SKM-1 treated with dmso at 0.1 percent for 144 hours (cell line): Measurements from ENCODE around the gene ZNF311.

Source experiments
- DNase-seq: peaks from one replicate; lab custom pipeline; 2025; ENCODE audit not compliant: unreplicated experiment; lab: John Stamatoyannopoulos, UW

The ZNF311 gene

GRCh38 chr6:29005183-29005885 is at the start of gene ZNF311:
ZNF311 (minus strand) TSS chr6:29005315; CDS start chr6:29003954, 1,361 bp downstream.
- peak; percentile 83 for DNase-seq

- no peak for DNase-seq
Observed at GRCh38 chr6:29051680-29052079, 46.6 kb upstream of the ZNF311 start.

DNA sequence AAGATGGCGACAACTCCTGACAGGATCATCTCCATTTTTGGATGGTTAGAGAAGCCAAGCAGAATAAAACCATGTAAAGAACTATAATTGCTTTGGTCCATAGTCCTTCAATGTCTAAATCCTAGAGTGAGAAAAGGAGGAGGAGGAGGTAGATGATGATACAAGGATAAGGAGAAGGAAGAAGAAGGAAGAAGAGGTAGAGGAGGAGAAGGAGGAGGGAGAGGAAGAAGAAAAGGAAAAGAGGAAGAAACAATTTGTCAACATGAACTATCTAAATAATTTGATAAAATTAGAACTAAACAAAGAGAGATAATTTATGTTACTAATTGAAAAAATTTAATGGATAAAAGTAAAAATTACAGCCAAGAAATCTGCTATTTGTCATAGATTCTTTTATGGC is 40.0 kb upstream of the ZNF311 start, which contains the start of gene OR2W1:
OR2W1 (minus strand) TSS at position 101 of the 400 bp plus-strand sequence; CDS start at position 101, 0 bp downstream.
- DNase-seq: no peak

DNA sequence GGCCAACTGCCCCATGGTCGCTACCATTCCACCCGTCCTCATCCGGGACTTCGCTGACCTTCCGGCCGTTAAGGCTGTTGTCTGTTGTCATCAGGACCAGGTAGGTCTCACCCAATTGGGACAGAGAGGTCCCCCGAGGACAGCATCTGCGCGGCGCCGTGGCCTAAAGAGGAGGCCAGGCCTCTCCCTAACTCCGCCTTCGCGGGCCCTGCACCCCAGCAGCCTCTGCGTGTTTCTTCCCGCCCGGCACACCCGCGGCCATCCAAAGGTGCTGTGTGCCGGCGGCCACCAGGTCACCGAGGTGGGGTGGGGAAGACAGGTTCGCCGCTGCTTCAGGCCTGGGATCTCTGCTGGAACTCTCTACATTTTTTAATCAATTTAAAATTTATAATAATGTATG is 30.8 kb upstream of the ZNF311 start:
- no peak for DNase-seq

GRCh38 chr6:29028821-29029220 is 23.7 kb upstream of the ZNF311 start:
- no peak for DNase-seq

GRCh38 chr6:29025927-29026585 is 20.9 kb upstream of the ZNF311 start:
- DNase-seq: no peak

DNA sequence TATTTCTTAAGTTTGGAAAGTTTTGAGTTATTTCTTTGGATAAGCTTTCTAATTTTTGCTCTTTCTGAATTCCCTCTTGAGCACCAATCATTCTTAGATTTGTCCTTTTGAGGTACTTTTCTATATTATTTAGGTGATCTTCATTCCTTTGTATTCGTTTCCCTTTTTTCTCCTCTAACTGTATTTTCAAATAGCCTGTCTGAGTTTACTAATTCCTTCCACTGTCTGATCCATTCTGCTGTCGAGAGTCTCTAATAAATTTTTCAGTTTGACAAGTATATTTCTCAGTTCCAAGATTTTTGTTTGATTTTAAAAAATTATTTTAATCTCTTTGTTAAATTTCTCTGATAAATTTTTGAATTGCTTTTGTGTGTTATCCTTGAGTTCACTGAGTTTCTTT is 16.3 kb upstream of the ZNF311 start:
- DNase-seq: no peak

- no peak for DNase-seq
Observed at GRCh38 chr6:29019629-29020028, 14.5 kb upstream of the ZNF311 start.

GRCh38 chr6:29017428-29017802 is 12.3 kb upstream of the ZNF311 start:
- no peak for DNase-seq

GRCh38 chr6:29016559-29017427 is 11.7 kb upstream of the ZNF311 start:
- DNase-seq: peak; percentile 73

GRCh38 chr6:29014729-29015608 is 9.9 kb upstream of the ZNF311 start:
- DNase-seq: no peak

DNA sequence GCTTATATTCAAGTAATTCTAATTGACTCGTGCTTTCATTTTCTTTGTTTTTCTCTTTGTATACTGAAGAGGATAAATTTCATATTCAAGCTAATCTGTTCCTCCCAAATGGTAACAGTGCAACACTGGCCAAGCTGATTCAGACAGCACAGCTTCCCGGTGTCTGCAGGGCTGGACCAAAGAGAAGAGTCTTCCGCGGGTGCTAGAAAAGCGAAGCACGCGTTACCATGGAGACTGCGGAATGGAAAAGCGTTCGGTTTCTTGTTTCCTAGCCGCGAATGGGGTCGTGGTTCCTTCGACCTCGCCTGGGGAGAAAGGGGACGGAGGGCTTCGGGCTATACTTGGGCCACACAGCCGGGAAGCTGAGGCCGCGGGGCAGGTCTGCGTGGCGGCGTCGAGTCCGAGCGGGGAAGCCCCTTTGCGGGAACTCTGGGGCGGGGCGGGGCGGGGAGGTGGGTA is 6.2 kb upstream of the ZNF311 start:
- DNase-seq: no peak

GRCh38 chr6:29009358-29009757 is 4.2 kb upstream of the ZNF311 start:
- no peak for DNase-seq

DNA sequence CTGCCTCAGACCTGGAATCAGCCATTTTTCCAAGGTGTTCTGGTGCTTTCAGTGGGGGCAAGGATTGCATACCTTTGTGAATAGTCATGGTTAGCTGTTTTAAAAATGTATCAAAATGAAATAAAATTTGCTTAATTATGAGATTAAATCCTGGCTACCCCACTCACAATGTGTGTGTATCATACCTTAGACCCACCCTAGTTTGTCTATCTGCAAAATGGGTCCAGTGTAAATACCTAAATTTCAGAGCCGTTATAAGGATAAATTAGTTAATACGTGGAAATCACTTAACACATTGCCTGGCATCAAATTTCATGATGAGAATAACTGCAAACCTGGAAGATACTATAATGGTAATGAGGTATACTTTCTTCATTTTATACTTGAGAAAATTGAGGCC is 3.0 kb upstream of the ZNF311 start:
- DNase-seq: no peak

DNA sequence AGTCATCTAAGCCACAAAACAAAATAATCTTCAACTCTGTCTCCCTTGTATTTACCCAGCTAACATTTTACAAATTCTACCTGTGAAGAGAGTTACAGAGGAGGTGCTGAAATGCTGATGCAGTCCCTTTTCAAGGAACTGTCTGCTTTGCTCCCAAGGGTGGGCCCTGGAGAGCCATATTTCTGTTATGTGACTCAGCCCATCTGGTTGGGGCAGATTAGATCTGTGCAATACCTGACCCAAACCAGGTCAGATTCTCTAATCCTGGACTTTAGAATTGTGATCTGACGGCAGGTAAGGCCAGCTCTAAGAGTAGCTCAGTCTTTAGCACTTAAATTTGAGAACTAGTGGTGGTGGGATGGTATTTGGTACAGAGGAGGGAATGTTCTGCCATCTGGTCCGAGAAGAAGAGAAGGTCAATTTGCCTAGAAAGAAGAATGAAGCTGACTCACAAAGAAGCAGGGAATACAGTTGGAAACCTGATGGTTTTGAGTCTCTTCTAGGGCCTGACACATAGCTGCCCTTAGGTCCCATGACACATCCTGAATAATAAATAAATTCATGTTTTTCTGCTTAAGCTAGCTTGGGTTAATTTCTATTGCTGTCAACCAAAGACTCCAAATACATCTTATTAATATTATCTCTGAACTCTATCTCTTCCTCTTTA is 8.1 kb downstream of the ZNF311 start:
- DNase-seq: no peak

DNA sequence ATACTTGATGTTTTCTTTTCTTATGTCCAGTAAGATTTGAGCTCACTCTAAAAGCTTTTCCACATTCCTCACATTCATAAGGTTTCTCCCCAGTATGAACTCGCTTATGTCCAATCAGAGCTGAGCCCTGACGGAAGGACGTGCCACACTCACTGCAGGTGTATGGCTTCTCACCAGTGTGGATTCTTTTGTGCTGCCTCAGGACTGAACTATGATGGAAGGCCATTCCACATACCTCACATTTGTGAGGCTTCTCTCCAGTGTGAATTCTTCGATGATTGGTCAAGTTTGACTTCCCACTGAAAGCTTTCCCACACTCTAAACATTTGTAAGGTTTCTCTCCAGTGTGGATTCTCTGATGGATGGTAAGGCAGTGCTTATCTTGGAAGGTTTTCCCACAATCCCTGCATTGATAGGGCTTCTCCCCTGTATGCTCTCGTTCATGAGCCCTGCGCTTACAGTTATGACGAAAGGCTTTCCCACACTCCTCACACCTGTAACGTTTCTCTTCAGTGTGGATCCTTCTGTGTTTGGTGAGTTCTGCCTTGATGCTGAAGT is 9.9 kb downstream of the ZNF311 start:
- no peak for DNase-seq

- DNase-seq: peak; percentile 76
Observed at GRCh38 chr6:28988536-28989311, 16.4 kb downstream of the ZNF311 start.

GRCh38 chr6:28985462-28986164 is 19.5 kb downstream of the ZNF311 start:
- peak; percentile 42 for DNase-seq
